Neural progenitor cell (in vitro differentiated cells): Measurements from ENCODE around the gene MMS22L. TPM values are rescaled to one million over a fixed set of nuclear protein-coding genes. Genes with fewer than 3 reads are reported as not detected.

Source experiments
- DNase-seq: peaks from one replicate; pipeline ENCODE4 v3.0.0-alpha.2; 2016; ENCODE audit warnings: low spot score
- H2AFZ ChIP-seq: fragments of 200-600 bp; sonication (generic); replicated peaks from 2 replicates; pipeline ENCODE4 v1.6.1; 2016; ENCODE audit warnings: antibody characterized with exemption
- H3F3A ChIP-seq: fragments of 200-600 bp; sonication (generic); 2 replicates; pipeline ENCODE4 v1.6.1; 2016; ENCODE audit warnings: antibody characterized with exemption, low read depth
- H3K27ac ChIP-seq: fragments of 200-600 bp; sonication (generic); 2 replicates; pipeline ENCODE4 v1.5.1; 2016; ENCODE audit warnings: mild to moderate bottlenecking
- H3K27me3 ChIP-seq: fragments of 200-600 bp; sonication (generic); 2 replicates; pipeline ENCODE4 v1.6.1; 2016; ENCODE audit warnings: mild to moderate bottlenecking, moderate library complexity
- H3K36me3 ChIP-seq: fragments of 200-600 bp; sonication (generic); 2 replicates; pipeline ENCODE4 v1.5.1; 2016
- H3K4me1 ChIP-seq: fragments of 200-600 bp; sonication (generic); 2 replicates; pipeline ENCODE4 v1.6.1; 2016; ENCODE audit warnings: mixed run types
- H3K4me2 ChIP-seq: fragments of 200-600 bp; sonication (generic); 2 replicates; pipeline ENCODE4 v1.6.1; 2016
- H3K4me3 ChIP-seq: fragments of 200-600 bp; sonication (generic); 2 replicates; pipeline ENCODE4 v1.5.1; 2016
- H3K79me2 ChIP-seq: fragments of 200-600 bp; sonication (generic); 2 replicates; pipeline ENCODE4 v1.6.1; 2016; ENCODE audit warnings: low read depth
- H3K9ac ChIP-seq: fragments of 200-600 bp; sonication (generic); 2 replicates; pipeline ENCODE4 v1.6.1; 2016
- H3K9me3 ChIP-seq: fragments of 200-600 bp; sonication (generic); 2 replicates; pipeline ENCODE4 v1.5.1; 2016; ENCODE audit warnings: low read depth
- H4K20me1 ChIP-seq: fragments of 200-600 bp; sonication (generic); 2 replicates; pipeline ENCODE4 v1.6.1; 2016; ENCODE audit warnings: low read depth
- H3K27ac Mint-ChIP-seq: 3 replicates; pipeline ENCODE4 v1.8.0; 2021; ENCODE audit warnings: mixed read lengths
- H3K27me3 Mint-ChIP-seq: 2 replicates; pipeline ENCODE4 v1.8.0; 2022; ENCODE audit warnings: low read depth, mild to moderate bottlenecking, inconsistent platforms, moderate library complexity, mixed read lengths; ENCODE audit not compliant: insufficient read depth
- H3K36me3 Mint-ChIP-seq: 3 replicates; pipeline ENCODE4 v1.8.0; 2021; ENCODE audit warnings: mixed read lengths
- H3K4me1 Mint-ChIP-seq: 3 replicates; pipeline ENCODE4 v1.8.0; 2021; ENCODE audit warnings: mixed read lengths
- H3K4me3 Mint-ChIP-seq: 3 replicates; pipeline ENCODE4 v1.8.0; 2021; ENCODE audit warnings: mild to moderate bottlenecking, moderate library complexity, mixed read lengths
- H3K9me3 Mint-ChIP-seq: 3 replicates; pipeline ENCODE4 v1.8.0; 2020; ENCODE audit warnings: mixed read lengths
- CTCF ChIP-seq: fragments of 200-600 bp; sonication (generic); IDR thresholded peaks from 2 replicates; pipeline ENCODE4 v1.5.1; 2017; ENCODE audit warnings: antibody characterized with exemption, mild to moderate bottlenecking
- EZH2 ChIP-seq: fragments of 200-600 bp; sonication (generic); IDR thresholded peaks from 2 replicates; pipeline ENCODE4 v1.6.1; 2017; ENCODE audit warnings: antibody characterized with exemption, mild to moderate bottlenecking, moderate library complexity
- EZH2phosphoT487 ChIP-seq: fragments of 200-600 bp; sonication (generic); IDR thresholded peaks from 2 replicates; pipeline ENCODE4 v1.6.1; 2017; ENCODE audit warnings: antibody characterized with exemption
- total RNA-seq: library from RNA; depleted of rRNA; stranded (reverse); fragments of >200 nt; gene quantifications from 2 replicates; pipeline ENCODE4 v1.2.3, GENCODE V29; 2015; ENCODE audit warnings: low replicate concordance

MMS22L gene
- total RNA-seq, 1 donor from 2014 or later = 76.5 TPM

- H3K27me3 Mint-ChIP-seq = no peaks in the 10 kb centered on the region
- H3K9ac ChIP-seq = no peak overlapping the region
Measured at GRCh38 chr6:97102145-97102790, 180.7 kb downstream of the MMS22L start.

GRCh38 chr6:97100696-97101095 lies 182.3 kb downstream of the MMS22L start:
- no peaks in the 10 kb centered on the region for H3K27me3 Mint-ChIP-seq
- Histone ChIP-seq H3K4me2 (no peak overlapping the region), H3K36me3 (no peaks in the 10 kb centered on the region), H2AFZ (no peak overlapping the region), H3K9ac (no peak overlapping the region), H4K20me1 (no peaks in the 10 kb centered on the region), H3K27me3 (no peaks in the 10 kb centered on the region), H3K27ac (no peak overlapping the region), H3K79me2 (no peaks in the 10 kb centered on the region), H3K9me3 (no peaks in the 10 kb centered on the region), H3K4me3 (no peak overlapping the region), H3K4me1 (peaks cover 9% of the 10 kb centered on the region), H3F3A (no peaks in the 10 kb centered on the region)
- H3K9me3 Mint-ChIP-seq = no peaks in the 10 kb centered on the region
- H3K36me3 Mint-ChIP-seq = no peaks in the 10 kb centered on the region
- no peak overlapping the region for H3K27ac Mint-ChIP-seq
- no peak for DNase-seq
- TF ChIP-seq EZH2phosphoT487 (no peak), EZH2 (no peak)
- H3K4me3 Mint-ChIP-seq = no peak overlapping the region
- peaks cover 22% of the 10 kb centered on the region for H3K4me1 Mint-ChIP-seq

More at GRCh38 chr6:97102145-97102790, 180.7 kb downstream of the MMS22L start:
- no peak for DNase-seq
- no peak overlapping the region for H3K27ac ChIP-seq
- no peaks in the 10 kb centered on the region for H3K9me3 Mint-ChIP-seq
- H3K36me3 ChIP-seq = no peaks in the 10 kb centered on the region
- H2AFZ ChIP-seq = no peak overlapping the region
- no peak overlapping the region for H3K4me3 Mint-ChIP-seq
- no peaks in the 10 kb centered on the region for H4K20me1 ChIP-seq
- no peaks in the 10 kb centered on the region for H3K9me3 ChIP-seq
- H3K27ac Mint-ChIP-seq = no peak overlapping the region
- H3K4me2 ChIP-seq = no peak overlapping the region
- no peaks in the 10 kb centered on the region for H3K27me3 ChIP-seq
- H3K4me3 ChIP-seq = no peak overlapping the region
- H3K4me1 ChIP-seq = peaks cover 9% of the 10 kb centered on the region
- no peaks in the 10 kb centered on the region for H3K79me2 ChIP-seq
- TF ChIP-seq EZH2phosphoT487 = no peak
- TF ChIP-seq CTCF = no peak
- no peak for TF ChIP-seq EZH2
- H3K4me1 Mint-ChIP-seq = peaks cover 14% of the 10 kb centered on the region
- no peaks in the 10 kb centered on the region for H3K36me3 Mint-ChIP-seq
- no peaks in the 10 kb centered on the region for H3F3A ChIP-seq

- DNase-seq = no peak
- Mint-ChIP-seq H3K4me3 (no peak overlapping the region), H3K36me3 (no peaks in the 10 kb centered on the region), H3K4me1 (peaks cover 30% of the 10 kb centered on the region), H3K9me3 (no peaks in the 10 kb centered on the region), H3K27ac (no peak overlapping the region), H3K27me3 (no peaks in the 10 kb centered on the region)
- Histone ChIP-seq H4K20me1 (no peaks in the 10 kb centered on the region), H3K9ac (no peak overlapping the region), H3K4me3 (no peak overlapping the region), H3K79me2 (no peaks in the 10 kb centered on the region), H3K27ac (no peak overlapping the region), H3F3A (no peaks in the 10 kb centered on the region), H3K27me3 (no peaks in the 10 kb centered on the region), H3K9me3 (no peaks in the 10 kb centered on the region), H3K36me3 (no peaks in the 10 kb centered on the region), H2AFZ (no peak overlapping the region), H3K4me2 (no peak overlapping the region), H3K4me1 (no peaks in the 10 kb centered on the region)
- TF ChIP-seq EZH2 = no peak
Measured at GRCh38 chr6:97097068-97098047, 185.7 kb downstream of the MMS22L start.

- H2AFZ ChIP-seq = no peak overlapping the region
- no peaks in the 10 kb centered on the region for H3K9me3 ChIP-seq
- Mint-ChIP-seq H3K9me3 (no peaks in the 10 kb centered on the region), H3K27me3 (peaks cover 2% of the 10 kb centered on the region), H3K27ac (no peak overlapping the region), H3K4me3 (no peak overlapping the region), H3K36me3 (no peaks in the 10 kb centered on the region), H3K4me1 (peaks cover 30% of the 10 kb centered on the region)
- no peak for DNase-seq
- no peak overlapping the region for H3K4me2 ChIP-seq
- H4K20me1 ChIP-seq = no peaks in the 10 kb centered on the region
- no peaks in the 10 kb centered on the region for H3K4me1 ChIP-seq
- no peaks in the 10 kb centered on the region for H3K27me3 ChIP-seq
- no peaks in the 10 kb centered on the region for H3F3A ChIP-seq
- no peaks in the 10 kb centered on the region for H3K79me2 ChIP-seq
- H3K9ac ChIP-seq = no peak overlapping the region
- no peak overlapping the region for H3K4me3 ChIP-seq
- TF ChIP-seq EZH2phosphoT487 (no peak), CTCF (no peak), EZH2 (no peak)
- no peak overlapping the region for H3K27ac ChIP-seq
- no peaks in the 10 kb centered on the region for H3K36me3 ChIP-seq
Measured at GRCh38 chr6:97095311-97095850, 187.6 kb downstream of the MMS22L start.
